ENCODE results near the gene HHIPL2.
"Not testable (repeated sequence)": the region's sequence is repeated elsewhere in the genome, so short reads cannot be mapped to it uniquely, and the experiment has no call there.

GRCh38 chr1:222476436-222476835 is 71.5 kb downstream of the HHIPL2 start:
- not testable (repeated sequence) for TF ChIP-seq CTCF, POLR2A (IDR thresholded peaks at IDR 0.05)
